ENCODE results near the gene MSRB1.
"Not testable (repeated sequence)": the region's sequence is repeated elsewhere in the genome, so short reads cannot be mapped to it uniquely, and the experiment has no call there.

MSRB1 gene

DNA sequence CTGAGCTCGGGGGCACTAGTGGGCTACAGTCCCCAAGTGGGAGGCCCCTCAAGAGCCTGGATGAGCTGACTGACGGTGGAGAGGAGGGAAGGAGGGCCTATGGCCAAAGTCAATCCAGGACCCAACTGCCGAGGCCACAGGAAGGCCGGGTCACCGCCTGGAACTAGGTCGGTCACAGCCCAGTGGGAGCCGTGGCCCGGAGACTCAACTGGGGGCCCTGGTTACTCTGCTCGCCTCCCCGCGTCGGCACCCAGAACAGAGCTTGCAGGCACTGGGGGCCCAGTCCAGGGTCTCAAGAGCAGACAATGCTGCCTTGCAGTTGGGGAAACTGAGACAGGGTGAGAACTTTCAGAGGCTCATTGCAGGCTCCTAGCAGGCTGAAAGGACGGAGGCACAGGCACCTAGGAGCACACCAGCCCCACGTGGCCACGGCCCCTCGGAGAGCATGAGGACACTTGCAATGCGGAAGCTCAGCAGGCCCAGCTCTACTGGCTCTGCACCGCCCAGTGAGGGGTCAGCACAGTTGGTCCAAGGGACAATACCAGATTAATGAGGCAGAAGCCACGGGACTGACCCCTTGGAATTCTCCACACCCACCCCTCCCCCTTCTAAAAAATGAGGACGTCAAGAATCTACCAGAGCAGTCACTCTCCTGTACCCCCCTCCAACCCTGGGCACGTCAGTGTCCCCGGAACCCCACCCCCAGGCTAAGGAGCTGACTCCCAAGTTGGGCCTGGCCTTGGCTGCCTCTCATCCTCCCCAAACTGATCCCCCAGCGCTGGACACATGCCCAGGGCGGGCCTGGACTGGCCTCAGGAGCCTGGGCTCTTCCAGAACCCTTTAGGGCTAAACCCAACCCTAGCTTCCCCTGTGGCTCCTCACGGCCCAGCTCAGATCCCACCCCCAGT, 27.0 kb downstream of the MSRB1 start:
- DNase-seq = no peak

DNA sequence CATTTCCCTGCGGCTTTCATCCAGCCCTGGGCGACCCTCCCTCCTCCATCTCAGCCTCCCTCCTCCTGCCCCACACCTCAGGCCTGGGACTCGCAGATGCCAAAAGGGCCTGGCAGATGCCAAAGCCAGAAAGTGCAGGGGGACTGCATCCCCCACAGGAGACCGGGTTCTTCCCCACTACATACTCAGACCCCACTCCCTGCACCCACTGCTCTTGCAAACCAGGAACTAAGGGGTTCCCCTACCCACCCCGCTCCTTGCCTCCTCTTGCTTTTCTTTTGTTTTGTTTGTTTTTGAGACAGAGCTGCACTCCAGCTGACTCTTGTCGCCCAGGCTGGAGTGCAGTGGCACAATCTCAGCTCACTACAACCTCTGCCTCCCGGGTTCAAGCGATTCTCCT, 28.0 kb downstream of the MSRB1 start:
- no peak for DNase-seq

DNA sequence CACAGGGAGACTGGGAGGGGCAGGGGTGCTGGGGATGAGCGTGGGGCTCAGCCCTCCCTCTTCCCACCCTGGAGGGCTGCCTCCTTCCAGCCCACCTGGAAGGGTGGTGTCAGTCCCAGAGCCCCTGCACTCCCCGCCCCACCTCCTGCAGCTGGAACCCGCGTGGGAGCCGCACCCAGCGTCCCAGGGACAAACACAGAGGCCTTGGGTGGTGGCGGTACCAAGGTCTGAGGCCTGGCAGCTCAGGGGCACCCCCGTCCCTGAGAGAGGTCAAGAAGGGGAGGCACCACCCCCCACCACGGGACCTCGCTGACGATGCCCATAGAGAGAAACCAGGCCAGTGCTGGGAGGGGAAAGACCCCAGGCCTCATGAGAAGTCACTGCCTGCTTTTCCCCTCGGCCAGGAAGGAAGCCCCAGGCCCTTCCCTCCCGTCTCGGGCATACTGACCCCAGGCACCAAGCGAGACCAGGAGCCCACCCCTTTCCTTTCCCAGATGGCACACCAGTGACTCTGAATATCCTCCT, 28.9 kb downstream of the MSRB1 start:
- no peak for DNase-seq

DNA sequence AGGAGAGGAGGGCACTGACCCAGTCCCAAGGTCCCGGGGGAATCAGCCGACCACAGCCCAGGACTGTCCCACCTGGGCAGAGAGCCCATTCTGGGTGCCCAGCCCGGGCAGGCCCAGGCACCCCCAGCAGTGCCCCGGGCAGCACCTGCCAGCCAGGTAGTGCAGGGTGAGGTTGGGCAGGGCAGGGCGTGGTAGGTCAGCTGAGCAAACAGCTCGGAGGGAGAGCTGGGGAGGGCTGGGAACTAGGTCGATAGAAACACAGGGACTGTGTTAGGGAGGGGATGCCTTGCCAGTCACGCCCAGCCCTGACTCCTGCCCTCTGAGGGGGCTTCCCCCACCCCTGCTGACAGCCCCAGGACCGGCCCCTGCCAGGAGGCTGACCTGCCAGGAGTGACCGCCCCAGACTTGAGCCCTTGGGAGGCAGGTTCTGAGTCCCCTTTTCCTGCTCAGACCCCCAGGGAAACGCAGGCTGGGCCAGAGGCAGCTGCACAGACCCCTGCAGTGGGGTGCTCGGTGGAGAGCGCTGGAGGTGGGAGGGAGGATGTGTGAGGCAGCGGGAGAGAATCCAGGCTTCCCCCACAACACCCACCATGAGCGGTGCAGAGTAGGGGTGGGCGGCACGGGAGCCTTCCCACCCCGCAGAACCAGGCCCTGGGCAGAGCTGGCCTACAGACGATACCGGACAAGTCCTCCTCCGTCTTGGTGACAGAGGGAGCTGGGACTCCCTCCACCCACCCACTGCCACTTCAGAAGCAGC, 29.5 kb downstream of the MSRB1 start:
- peak; percentile 38 for DNase-seq

DNA sequence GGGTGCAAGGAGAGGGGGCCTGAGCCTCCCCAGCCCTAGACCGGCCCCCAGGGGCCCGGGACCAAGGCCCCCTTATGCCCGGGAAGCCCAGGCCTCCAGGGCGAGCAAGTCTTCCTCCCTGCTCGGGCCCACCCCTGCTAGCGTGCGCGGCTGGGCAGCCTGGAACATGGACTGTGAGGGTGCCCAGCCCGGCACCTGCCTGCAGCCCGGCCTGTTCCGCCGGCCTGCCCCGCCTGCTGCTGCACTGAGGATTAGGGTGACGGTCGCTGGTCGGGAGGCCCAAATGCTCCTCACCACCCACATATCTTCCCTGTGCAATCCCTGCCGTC, 30.8 kb downstream of the MSRB1 start:
- no peak for DNase-seq

DNA sequence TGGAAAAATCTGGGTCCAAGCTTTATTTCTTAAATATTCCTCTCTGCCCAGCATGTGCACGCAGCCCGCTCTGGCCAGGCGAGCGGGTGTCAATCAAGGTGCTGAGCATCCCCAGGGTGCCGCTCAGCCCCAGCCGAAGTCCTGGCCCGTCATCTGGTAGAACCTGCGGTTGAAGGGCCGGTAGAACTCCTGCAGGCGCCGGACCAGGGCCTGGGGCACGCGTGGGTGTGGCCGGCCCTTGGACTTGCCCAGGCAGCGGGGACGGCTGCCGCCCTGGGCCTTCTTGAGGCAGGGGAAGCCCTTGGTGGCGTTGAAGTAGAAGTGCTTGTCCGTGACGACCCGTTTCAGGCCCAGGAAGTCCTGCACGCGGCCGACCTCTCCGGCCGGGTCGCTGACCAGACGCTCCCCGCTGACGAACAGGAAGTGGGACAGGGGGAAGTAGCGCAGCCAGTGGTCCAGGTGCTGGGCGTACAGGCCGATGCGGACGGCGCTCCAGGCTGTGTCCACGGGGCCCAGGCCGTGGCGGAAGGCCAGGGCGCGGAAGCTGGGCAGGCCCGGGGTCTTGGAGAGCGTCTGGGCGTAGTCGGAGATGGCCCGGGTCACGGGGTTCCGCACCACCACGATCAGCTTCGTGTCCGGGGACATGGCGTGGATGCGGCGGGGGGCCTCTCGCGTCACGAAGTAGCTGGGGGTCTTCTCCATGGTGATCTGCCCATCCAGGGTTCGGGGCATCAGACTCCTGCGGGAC, 31.4 kb downstream of the MSRB1 start:
- no peak for DNase-seq

DNA sequence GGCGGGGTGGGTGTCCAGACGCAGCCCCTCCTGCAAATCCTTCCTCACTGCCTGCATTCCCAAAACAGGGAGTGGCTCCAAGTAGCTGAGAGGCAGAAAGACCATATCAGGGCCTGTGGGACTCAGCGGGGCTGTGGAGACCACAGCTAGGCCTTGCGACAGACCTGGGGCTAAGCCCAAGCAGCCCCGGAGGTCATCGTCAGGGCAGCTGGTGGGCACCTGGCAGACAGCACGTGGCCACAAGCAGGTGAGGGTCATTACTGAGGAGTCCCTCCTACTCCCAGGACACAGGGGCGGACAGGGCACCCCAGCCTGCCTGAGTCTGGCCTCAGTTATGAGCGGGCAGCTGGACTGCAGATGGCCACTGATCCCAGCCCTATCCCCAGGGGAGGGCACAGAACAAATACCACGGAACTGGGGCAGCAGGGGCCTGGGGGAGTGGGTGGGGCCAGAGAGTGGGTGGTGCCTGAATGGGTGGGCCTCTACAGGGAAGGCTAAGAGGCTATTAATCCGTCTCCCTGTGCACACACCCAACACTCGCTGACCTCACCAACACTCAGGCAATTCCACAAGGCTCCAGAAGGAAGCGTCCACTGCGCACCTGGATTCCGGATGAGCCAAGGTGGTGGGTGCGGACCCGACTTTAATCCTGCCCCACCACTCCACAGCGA, 33.3 kb downstream of the MSRB1 start:
- DNase-seq = peak; percentile 49

DNA sequence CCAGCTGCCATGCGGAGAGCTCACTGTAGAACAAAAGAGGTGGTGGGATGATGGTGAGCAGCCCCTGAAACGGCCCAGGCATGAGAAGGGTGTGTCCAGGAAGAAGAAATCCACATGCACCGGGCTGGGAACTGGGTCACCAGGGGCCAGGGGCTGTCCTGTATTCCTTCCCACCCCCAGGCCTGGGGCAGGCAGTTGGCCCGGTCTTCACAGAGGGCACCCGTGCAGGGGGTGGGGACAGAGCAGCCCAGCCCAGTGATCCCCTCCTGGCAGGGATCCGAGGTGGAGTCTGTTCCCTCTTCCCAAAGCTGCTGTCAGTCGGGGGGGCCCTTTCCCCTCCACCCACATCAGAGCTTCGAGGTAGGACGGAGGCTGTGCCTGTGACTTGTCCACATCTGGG, 34.0 kb downstream of the MSRB1 start:
- no peak for DNase-seq

DNA sequence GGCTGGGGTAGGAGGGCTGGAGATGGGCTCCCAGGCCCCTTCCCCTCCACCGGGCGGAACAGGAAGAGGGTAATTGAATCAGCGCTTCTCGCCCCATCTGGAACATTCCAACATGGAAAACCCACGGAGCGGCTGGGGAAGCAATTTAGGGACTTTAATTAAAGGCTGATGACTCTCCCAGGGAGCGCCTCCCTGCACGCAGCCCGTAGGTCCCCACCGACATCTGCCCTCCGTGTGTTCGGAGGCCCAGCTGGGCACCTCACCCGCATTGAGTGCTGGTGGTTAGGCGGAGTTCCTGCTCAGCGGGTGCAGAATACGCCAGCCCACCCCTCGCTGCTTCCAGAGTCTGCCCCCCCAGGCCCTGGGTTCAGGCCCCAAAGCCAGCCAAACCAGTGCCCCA, 34.8 kb downstream of the MSRB1 start:
- no peak for DNase-seq

DNA sequence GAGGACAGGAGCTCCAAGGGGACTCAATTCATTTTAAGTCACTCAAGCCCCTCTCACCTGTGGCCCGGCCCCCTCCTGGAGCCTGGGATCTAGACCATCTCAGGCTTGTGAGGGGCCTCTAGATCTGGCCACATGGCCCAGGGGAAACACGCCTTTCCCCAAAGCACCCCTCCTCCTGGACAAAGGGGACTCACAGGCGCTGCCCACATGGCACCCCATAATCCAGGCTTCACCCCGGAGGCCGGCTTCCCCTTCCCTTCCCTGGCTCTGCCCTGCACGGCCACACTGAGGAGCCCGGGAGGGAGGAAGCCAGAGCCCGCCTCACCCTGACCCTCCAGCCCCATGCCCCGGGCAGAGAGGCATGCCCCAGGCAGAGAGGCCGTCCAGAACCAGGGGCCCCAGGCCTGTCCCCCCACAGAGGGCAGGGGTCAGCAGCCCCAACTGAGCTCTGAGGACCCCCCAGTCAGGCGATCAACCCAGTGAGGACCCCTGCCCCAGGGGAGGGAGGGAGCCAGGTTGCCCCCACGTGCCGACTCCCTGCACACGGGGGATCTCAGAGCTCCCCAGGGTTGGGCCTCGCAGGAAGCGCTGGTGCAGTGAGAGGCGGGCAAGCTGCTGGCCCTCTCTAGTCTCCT, 35.7 kb downstream of the MSRB1 start:
- DNase-seq = no peak

DNA sequence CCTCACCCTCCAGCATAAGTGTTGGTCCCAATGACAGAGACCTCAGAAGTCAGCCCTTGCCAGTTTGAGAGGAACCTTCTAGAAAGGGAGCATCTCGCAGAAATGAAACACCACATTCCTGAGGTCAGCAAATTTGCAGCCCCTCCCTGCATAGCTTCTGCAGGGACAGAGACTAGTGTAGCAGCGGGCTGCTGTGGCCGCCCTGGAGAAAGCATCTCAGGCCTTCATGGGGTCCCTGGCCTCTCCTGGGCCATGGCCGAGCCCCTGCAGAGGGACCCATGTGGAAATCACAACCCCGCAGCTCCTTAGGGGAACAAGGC, 36.2 kb downstream of the MSRB1 start:
- DNase-seq = no peak

DNA sequence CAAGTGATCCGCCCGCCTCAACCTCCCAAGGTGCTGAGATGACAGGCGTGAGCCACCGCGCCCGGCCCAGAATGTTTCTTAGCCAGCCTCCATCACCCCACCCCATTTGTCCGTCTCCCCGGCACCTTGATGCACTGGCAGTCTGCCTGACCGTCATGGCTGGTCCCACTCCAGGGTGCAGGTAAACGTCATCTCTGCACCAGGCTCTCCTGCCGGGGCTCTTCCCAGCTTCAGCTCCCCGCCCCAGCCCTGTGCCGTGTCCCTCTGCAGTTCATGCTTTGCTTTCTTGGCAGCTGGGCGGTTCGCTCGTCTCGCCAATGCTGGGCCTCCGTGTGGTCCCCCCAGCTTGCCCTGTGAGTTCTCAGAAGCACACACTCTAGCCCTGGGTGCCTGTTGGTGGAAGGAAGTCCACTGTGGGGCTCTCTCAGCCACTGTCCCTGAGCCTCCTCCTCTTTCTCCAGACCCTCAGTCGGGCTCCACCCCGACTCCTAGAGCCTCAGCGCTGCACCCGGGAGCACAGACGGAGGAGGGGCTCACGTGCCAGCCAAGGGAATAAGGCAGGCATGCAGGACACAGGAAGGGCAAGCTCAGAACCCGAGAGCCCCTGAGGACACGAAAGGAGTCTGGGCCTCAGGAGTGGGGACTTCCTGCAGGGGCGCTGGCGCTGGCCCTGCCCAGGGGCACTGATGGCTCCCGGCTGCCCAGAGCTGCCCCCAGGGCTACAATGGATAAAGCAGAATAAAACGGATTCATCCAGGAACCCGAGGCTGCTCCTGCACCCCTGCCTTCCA, 36.7 kb downstream of the MSRB1 start:
- DNase-seq = no peak

DNA sequence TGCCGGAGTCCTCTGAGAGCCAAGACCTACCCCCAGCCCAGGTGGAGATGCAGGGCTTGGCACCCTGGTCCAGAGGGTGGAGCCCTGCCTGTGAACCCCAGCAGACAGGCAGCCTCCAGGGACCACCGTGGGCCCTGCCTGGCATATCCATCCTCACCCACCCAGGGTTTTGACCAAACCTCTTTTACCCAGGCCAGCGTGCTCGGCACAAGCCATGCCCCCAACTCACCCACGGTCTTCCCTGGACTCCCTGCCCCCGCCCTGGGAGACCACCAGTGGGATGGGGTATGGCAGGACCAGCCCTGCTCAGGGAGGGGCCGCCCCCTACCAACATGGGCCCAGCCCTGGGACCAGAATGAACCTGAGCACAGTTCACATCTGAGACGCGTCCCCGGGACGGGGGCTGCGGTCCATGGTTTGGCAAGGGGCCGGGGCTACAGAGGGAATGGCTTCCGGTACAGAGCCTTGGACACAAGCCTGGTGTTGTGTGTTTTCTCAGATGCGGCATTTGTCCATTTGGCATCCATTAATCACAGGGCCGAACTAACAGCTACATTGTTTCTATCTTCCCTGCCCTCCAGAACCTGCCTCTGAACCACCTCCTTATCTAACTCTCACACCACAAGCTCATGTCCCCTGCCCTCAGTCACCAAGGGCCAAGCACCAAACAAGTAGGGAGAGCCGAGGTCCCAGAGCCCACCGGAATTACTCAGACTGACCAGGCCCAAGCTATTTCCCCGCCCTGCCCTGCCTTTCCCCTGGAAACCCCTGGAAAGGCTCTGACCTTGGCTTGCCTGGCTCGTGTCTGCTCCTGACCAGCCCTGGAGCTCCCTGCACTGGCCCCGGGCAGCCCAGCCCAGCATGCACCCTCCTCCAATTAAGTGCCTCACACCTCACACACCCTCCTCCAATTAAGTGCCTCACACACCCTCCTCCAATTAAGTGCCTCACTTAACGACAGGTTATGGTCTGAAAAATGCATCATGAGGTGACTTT, 38.9 kb downstream of the MSRB1 start:
- DNase-seq = no peak

DNA sequence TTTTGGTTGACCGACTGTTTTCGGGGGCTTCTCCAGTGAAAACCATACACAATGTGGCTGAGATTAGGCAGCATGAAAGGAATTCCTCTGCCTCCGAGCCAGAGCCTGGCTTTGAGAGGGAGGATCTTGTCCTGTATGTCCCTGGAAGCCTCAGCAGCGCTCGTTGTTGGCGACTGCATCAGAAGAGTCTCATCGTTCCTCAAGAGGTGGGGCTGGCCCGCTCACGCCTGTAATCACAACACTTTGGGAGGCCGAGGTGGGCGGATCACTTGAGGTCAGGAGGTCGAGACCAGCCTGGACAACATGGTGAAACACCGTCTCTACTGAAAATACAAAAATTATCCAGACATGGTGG, 39.8 kb downstream of the MSRB1 start:
- DNase-seq = no peak

DNA sequence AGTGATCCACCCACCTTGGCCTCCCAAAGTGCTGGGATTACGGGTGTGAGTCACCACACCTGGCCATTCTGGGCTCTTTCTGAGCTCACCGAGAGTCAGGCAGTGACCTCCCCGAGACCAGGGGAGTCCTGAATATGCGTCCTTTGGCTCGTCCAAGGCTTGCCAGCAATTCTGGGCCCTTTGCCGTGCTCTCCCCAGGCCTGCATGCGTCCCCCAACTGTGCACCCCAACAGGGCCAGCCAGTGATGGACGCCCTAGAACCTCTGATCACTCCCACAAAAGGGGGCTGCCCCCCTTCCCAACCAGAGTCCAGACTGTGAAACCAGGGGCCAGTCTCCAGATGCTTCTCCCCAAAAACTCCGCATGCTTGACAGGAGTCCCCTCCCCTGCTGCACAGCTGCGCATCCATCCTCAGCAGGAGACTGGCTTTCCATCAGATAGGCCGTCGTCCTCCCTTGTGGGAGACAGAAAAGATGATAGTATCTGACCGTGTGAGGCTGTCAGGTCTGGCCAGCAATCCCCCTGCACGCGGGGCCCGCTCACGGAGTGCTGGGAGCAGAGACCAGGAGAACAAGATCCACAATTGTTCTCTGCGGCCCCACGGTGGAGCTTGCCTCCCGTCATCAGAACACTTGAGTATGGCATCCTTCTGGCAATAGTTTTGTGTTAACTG, 40.3 kb downstream of the MSRB1 start:
- no peak for DNase-seq

DNA sequence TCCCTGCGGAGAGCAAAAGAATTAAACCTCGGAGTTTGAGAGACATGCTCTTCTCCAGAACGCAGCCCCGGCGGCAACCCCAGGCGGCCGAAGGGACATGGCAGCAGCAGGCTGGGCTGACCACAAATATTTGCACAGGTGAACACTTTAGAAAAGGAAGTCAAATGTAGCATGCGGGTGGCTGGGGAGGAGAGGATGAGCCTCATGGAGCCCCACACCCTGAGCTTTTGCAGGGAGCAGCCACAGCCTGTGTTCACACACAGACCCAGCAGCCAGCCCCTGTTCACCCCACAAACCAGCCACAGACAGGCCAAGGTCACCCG, 42.6 kb downstream of the MSRB1 start:
- peak; percentile 88 for DNase-seq

DNA sequence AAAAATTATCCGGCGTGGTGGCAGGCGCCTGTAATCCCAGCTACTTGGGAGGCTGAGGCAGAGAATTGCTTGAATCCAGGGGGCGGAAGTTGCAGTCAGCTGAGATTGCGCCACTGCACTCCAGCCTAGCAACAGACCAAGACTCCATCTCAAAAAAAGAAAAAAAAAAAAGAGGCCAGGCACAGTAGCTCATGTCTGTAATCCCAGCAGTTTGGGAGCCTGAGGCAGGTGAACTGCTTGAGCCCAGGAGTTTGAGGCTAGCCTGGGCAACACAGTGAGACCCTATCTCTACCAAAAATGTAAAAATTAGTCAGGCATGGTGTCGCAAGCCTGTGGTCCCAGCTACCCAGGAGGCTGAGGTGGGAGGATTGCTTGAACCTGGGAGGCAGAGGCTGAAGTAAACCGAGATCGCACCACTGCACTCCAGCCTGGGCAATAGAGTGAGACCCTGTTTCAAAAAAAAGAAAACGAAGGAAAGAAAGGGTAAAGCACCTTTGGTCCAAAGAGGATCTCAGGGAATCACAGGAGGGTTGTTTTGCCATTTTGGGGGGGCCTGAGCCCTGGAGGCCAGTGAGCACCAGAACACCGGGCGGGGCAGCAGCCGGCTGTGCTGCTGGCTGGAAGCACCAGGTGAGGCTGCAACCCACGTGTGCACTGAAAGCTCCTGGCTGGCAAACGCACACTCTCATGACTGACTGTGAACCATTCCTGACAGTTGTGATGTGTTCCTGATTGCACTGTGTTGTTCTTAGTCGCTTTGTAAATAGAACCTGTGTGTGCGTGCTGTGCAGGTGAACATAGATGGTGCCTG, 43.2 kb downstream of the MSRB1 start:
- DNase-seq = peak; percentile 88

DNA sequence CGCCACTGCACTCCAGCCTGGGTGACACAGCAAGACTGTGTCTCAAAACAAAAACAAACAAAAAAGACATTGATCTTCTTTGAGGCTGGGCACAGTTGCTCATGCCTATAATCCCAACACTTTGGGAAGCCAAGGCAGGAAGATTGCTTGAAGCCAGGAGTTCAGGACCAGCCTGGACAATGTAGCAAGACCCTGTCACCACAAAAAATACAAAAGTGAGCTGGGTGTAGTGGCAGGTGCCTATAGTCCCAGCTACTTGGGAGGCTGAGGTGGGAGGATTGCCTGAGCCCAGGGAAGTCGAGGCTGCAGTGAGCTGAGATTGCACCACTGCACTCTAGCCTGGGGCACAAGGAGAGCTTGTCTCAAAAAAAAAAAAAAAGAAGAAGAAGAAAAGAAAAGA, 45.3 kb downstream of the MSRB1 start:
- DNase-seq = not testable (repeated sequence)
